ENCODE data around the gene L3MBTL4. TPM values are rescaled to one million over a fixed set of nuclear protein-coding genes. Genes with fewer than 3 reads are reported as not detected.
"Not testable (repeated sequence)": the region's sequence is repeated elsewhere in the genome, so short reads cannot be mapped to it uniquely, and the experiment has no call there.

The L3MBTL4 gene
- total RNA-seq, 1 experiment from 2014 or later = 1.4 TPM

GRCh38 chr18:6052449-6052913 lies 362.2 kb downstream of the L3MBTL4 start:
- H3K27me3 Mint-ChIP-seq (ENCODE audit: low read depth) = no peaks in the 10 kb centered on the region
- peaks cover 10% of the 10 kb centered on the region; the same call in 1 of the 2 replicates for H3K9me3 Mint-ChIP-seq
- DNase-seq (ENCODE audit: low spot score) (no peak), ATAC-seq (no peak)
- H3K4me1 Mint-ChIP-seq = peaks cover 13% of the 10 kb centered on the region
- H3K36me3 Mint-ChIP-seq = no peaks in the 10 kb centered on the region
- POLR2A ChIA-PET = no interaction called here
- CTCF ChIA-PET = interaction anchor here (1.2 kb wide), 1 partner anchor 57 kb away, joined by 3 read pairs; no protein-coding TSS in a partner anchor
- TF ChIP-seq, protein P1, sequence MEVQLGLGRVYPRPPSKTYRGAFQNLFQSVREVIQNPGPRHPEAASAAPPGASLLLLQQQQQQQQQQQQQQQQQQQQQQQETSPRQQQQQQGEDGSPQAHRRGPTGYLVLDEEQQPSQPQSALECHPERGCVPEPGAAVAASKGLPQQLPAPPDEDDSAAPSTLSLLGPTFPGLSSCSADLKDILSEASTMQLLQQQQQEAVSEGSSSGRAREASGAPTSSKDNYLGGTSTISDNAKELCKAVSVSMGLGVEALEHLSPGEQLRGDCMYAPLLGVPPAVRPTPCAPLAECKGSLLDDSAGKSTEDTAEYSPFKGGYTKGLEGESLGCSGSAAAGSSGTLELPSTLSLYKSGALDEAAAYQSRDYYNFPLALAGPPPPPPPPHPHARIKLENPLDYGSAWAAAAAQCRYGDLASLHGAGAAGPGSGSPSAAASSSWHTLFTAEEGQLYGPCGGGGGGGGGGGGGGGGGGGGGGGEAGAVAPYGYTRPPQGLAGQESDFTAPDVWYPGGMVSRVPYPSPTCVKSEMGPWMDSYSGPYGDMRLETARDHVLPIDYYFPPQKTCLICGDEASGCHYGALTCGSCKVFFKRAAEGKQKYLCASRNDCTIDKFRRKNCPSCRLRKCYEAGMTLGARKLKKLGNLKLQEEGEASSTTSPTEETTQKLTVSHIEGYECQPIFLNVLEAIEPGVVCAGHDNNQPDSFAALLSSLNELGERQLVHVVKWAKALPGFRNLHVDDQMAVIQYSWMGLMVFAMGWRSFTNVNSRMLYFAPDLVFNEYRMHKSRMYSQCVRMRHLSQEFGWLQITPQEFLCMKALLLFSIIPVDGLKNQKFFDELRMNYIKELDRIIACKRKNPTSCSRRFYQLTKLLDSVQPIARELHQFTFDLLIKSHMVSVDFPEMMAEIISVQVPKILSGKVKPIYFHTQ (CRISPR knock-in tag; IDR thresholded peaks at IDR 0.05) = no peak
- no peak for TF ChIP-seq USF1 (CRISPR knock-in tag; IDR thresholded peaks at IDR 0.05)
- no peak for TF ChIP-seq ZNF121 (CRISPR knock-in tag; IDR thresholded peaks at IDR 0.05)
- TF ChIP-seq ETV6 (CRISPR knock-in tag; IDR thresholded peaks at IDR 0.05) = no peak
- TF ChIP-seq, protein P2, sequence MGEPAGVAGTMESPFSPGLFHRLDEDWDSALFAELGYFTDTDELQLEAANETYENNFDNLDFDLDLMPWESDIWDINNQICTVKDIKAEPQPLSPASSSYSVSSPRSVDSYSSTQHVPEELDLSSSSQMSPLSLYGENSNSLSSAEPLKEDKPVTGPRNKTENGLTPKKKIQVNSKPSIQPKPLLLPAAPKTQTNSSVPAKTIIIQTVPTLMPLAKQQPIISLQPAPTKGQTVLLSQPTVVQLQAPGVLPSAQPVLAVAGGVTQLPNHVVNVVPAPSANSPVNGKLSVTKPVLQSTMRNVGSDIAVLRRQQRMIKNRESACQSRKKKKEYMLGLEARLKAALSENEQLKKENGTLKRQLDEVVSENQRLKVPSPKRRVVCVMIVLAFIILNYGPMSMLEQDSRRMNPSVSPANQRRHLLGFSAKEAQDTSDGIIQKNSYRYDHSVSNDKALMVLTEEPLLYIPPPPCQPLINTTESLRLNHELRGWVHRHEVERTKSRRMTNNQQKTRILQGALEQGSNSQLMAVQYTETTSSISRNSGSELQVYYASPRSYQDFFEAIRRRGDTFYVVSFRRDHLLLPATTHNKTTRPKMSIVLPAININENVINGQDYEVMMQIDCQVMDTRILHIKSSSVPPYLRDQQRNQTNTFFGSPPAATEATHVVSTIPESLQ (CRISPR knock-in tag; IDR thresholded peaks at IDR 0.05) = no peak
- no peak overlapping the region for H3K27ac Mint-ChIP-seq
- no peak overlapping the region for H3K4me3 Mint-ChIP-seq

DNA sequence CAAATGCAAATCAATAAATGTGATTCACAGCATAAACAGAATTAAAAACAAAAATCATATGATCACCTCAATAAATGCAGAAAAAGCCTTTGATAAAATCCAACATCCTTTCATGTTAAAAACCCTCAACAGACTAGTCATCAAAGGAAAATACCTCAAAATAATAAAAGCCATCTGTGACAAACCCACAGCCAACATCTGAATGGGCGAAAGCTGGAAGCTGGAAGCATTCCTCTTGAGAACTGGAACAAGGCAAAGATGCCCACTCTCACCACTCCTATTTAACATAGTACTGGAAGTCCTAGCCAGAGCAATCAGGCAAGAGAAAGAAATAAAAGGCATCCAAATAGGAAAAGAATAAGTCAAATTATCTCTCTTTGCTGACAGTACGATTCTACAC lies 367.1 kb downstream of the L3MBTL4 start:
- CTCF ChIA-PET; ATAC-seq; POLR2A ChIA-PET; H3K36me3 Mint-ChIP-seq; H3K27me3 Mint-ChIP-seq (ENCODE audit: low read depth); DNase-seq (ENCODE audit: low spot score); H3K4me1 Mint-ChIP-seq; H3K27ac Mint-ChIP-seq; H3K4me3 Mint-ChIP-seq; H3K9me3 Mint-ChIP-seq: not testable (repeated sequence)

DNA sequence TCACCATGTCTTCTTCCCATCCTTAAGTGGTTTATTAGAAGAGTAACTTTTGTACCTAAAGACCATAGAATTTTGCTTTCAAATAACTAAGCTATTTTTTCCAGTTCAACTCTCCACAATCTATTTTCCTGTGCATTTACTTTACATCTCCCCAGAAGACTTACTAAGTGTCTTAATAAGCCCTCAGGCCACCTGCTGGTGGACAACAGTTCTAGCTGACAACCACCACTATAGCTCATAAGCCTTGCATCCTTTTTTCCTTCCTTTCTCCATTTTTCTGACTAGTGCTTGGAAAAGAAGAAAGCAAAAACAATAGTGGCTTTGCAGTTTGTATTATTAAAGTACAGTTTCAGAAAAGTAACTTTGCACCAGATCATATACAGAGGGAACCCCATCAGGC lies 369.9 kb downstream of the L3MBTL4 start:
- POLR2A ChIA-PET = no interaction called here
- H3K36me3 Mint-ChIP-seq = no peaks in the 10 kb centered on the region
- TF ChIP-seq IRF2 (CRISPR knock-in tag; IDR thresholded peaks at IDR 0.05; ENCODE audit: borderline replicate concordance, low read depth) (no peak), ZBTB21 (CRISPR knock-in tag; IDR thresholded peaks at IDR 0.05; ENCODE audit: borderline replicate concordance) (no peak), ATF1 (CRISPR knock-in tag; IDR thresholded peaks at IDR 0.05) (no peak), CREM (CRISPR knock-in tag; IDR thresholded peaks at IDR 0.05) (no peak), SP1 (CRISPR knock-in tag; conservative IDR thresholded peaks at IDR 0.05) (no peak), USF2 (CRISPR knock-in tag; IDR thresholded peaks at IDR 0.05) (no peak), FOXP4 (CRISPR knock-in tag; IDR thresholded peaks at IDR 0.05) (no peak), GABPB1 (CRISPR knock-in tag; IDR thresholded peaks at IDR 0.05) (no peak), NFATC4 (CRISPR knock-in tag; IDR thresholded peaks at IDR 0.05) (no peak), CBFB (CRISPR knock-in tag; IDR thresholded peaks at IDR 0.05; ENCODE audit: low read depth) (no peak), KAT7 (CRISPR knock-in tag; IDR thresholded peaks at IDR 0.05; ENCODE audit: borderline replicate concordance) (no peak)
- no peak overlapping the region for H3K4me3 Mint-ChIP-seq
- DNase-seq (ENCODE audit: low spot score) (no peak), ATAC-seq (peak; percentile 46; the same call in 1 of the 2 replicates)
- CTCF ChIA-PET = interaction anchor here (0.5 to 1.1 kb wide), 9 partner anchors 15 to 357 kb away, joined by 3 to 9 read pairs (median 3); partner anchors contain the start of gene TMEM200C
- no peak overlapping the region for H3K27ac Mint-ChIP-seq
- peaks cover 14% of the 10 kb centered on the region; the same call in 1 of the 2 replicates for H3K9me3 Mint-ChIP-seq
- H3K4me1 Mint-ChIP-seq = no peaks in the 10 kb centered on the region
- no peaks in the 10 kb centered on the region for H3K27me3 Mint-ChIP-seq (ENCODE audit: low read depth)

Data from WTC11 (cell line).